Stimulated activated CD8-positive, alpha-beta memory T cell treated with anti-CD3 and anti-CD28 coated beads, Interleukin-4, amount 100 ng/mL, for 1 hour (primary cell): Measurements from ENCODE around the gene ARHGEF4.
"Not testable (repeated sequence)": the region's sequence is repeated elsewhere in the genome, so short reads cannot be mapped to it uniquely, and the experiment has no call there.

Source experiments
- DNase-seq, 2 donors: peaks; one replicate each; pipeline ENCODE4 v3.0.0-alpha.2; 2020; ENCODE audit warnings: low read depth in 2 of 2, low spot score in 1 of 2

Gene ARHGEF4

GRCh38 chr2:130972410-130972809 is 135.7 kb downstream of the ARHGEF4 start:
- DNase-seq: no peak

- no peak for DNase-seq
These were observed 139.0 kb downstream of the ARHGEF4 start for GRCh38 chr2:130975729-130976128.

- no peak for DNase-seq
These were observed 140.0 kb downstream of the ARHGEF4 start for GRCh38 chr2:130976591-130977237.

- no peak for DNase-seq
These were observed 140.8 kb downstream of the ARHGEF4 start for GRCh38 chr2:130977461-130978050.

GRCh38 chr2:130981667-130982066 is 145.0 kb downstream of the ARHGEF4 start:
- no peak for DNase-seq

- DNase-seq: no peak
These were observed 148.6 kb downstream of the ARHGEF4 start for GRCh38 chr2:130985206-130985780.

- DNase-seq: no peak
These were observed 149.3 kb downstream of the ARHGEF4 start for GRCh38 chr2:130985831-130986649.

GRCh38 chr2:130986890-130987493 is 150.3 kb downstream of the ARHGEF4 start:
- DNase-seq: no peak

GRCh38 chr2:130987519-130988425 is 151.1 kb downstream of the ARHGEF4 start:
- DNase-seq: no peak

GRCh38 chr2:130991446-130991845 is 154.7 kb downstream of the ARHGEF4 start:
- DNase-seq: not testable (repeated sequence)

GRCh38 chr2:130992003-130992402 is 155.3 kb downstream of the ARHGEF4 start:
- not testable (repeated sequence) for DNase-seq

- no peak for DNase-seq
These were observed 160.0 kb downstream of the ARHGEF4 start for GRCh38 chr2:130996691-130997090.

- no peak for DNase-seq
These were observed 160.5 kb downstream of the ARHGEF4 start for GRCh38 chr2:130997198-130997597.

- DNase-seq: no peak
These were observed 161.8 kb downstream of the ARHGEF4 start for GRCh38 chr2:130998561-130998960.

- no peak for DNase-seq
These were observed 167.9 kb downstream of the ARHGEF4 start for GRCh38 chr2:131004446-131005209.

- DNase-seq: no peak
These were observed 168.7 kb downstream of the ARHGEF4 start for GRCh38 chr2:131005216-131005935.

GRCh38 chr2:131006561-131006960 is 169.8 kb downstream of the ARHGEF4 start:
- no peak for DNase-seq

GRCh38 chr2:131008967-131009366 is 172.3 kb downstream of the ARHGEF4 start:
- no peak for DNase-seq
